Glutamatergic neuron (in vitro differentiated cells): ENCODE results near the gene PDCD2L. TPM values are rescaled to one million over a fixed set of nuclear protein-coding genes. Genes with fewer than 3 reads are reported as not detected.
A peak's percentile ranks its signal among the peaks of the same experiment; 100 is the strongest.

Source experiments
- DNase-seq: peaks from one replicate; pipeline ENCODE4 v3.0.0; 2022
- H3K27ac Mint-ChIP-seq: one replicate; pipeline ENCODE4 v1.8.0; 2020; ENCODE audit warnings: mild to moderate bottlenecking, mixed read lengths, inconsistent platforms; ENCODE audit not compliant: unreplicated experiment
- H3K27me3 Mint-ChIP-seq: one replicate; pipeline ENCODE4 v1.8.0; 2020; ENCODE audit warnings: mild to moderate bottlenecking, moderate library complexity, mixed read lengths, inconsistent platforms; ENCODE audit not compliant: unreplicated experiment
- H3K36me3 Mint-ChIP-seq: one replicate; pipeline ENCODE4 v1.8.0; 2020; ENCODE audit warnings: mild to moderate bottlenecking, mixed read lengths, inconsistent platforms; ENCODE audit not compliant: unreplicated experiment
- H3K4me1 Mint-ChIP-seq: one replicate; pipeline ENCODE4 v1.8.0; 2020; ENCODE audit warnings: mild to moderate bottlenecking, low read depth, mixed read lengths, inconsistent platforms; ENCODE audit not compliant: unreplicated experiment
- H3K4me3 Mint-ChIP-seq: one replicate; pipeline ENCODE4 v1.8.0; 2020; ENCODE audit warnings: mild to moderate bottlenecking, mixed read lengths, inconsistent platforms; ENCODE audit not compliant: unreplicated experiment
- H3K9me3 Mint-ChIP-seq: one replicate; pipeline ENCODE4 v1.8.0; 2020; ENCODE audit warnings: mild to moderate bottlenecking, moderate library complexity, mixed read lengths, inconsistent platforms; ENCODE audit not compliant: unreplicated experiment
- total RNA-seq: library from RNA; stranded (reverse); fragmentation: NEBNext Ultra II Directional; extraction: Animal tissue kit (Norgen Biotek cat#: 25700); gene quantifications from one replicate; pipeline ENCODE4 v1.2.1, GENCODE V29; 2021; ENCODE audit not compliant: unreplicated experiment
- TF ChIP-seq, protein P1 (sequence below): fragments of 200-600 bp; sonication (generic); IDR thresholded peaks from one replicate; pipeline ENCODE4 v1.5.0; 2021; ENCODE audit not compliant: partially characterized antibody, unreplicated experiment

PDCD2L gene
- total RNA-seq, 1 donor from 2014 or later: 15.0 TPM

DNA sequence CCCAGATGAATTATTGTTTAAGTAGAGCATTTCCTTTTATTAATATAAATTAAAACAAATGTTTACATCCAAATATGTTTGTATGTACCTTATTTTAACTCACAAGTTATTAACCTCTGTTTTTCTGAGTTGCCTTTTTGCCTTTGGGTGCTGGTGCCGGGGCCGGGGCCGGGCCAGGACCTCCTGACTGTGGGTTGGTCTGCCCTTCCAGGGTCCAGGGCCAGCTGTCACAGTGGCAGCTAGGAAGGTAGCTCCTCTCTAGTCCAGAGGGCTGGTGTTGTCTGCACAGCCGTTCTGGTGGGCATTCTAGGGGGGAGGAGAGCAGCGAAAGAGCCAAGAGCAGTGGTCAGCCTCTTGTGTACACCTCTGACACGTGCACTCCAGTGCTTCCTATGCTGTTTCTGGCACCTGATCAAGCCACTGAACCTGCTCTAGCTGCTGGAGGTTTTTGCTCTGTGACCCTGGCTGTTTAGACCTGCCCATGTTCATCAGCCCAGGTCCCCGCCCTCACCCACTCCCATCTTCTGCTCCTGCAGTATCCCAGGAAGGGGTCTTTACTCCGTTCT is 22.0 kb downstream of the PDCD2L start:
- peaks cover 2% of the 10 kb centered on the region for H3K27me3 Mint-ChIP-seq
- no peak for DNase-seq
- H3K9me3 Mint-ChIP-seq: peaks cover 4% of the 10 kb centered on the region
- H3K4me3 Mint-ChIP-seq: no peak overlapping the region
- H3K4me1 Mint-ChIP-seq: peaks cover 8% of the 10 kb centered on the region
- no peaks in the 10 kb centered on the region for H3K36me3 Mint-ChIP-seq
- H3K27ac Mint-ChIP-seq: peak overlapping the region; percentile 24
- TF ChIP-seq, protein P1, sequence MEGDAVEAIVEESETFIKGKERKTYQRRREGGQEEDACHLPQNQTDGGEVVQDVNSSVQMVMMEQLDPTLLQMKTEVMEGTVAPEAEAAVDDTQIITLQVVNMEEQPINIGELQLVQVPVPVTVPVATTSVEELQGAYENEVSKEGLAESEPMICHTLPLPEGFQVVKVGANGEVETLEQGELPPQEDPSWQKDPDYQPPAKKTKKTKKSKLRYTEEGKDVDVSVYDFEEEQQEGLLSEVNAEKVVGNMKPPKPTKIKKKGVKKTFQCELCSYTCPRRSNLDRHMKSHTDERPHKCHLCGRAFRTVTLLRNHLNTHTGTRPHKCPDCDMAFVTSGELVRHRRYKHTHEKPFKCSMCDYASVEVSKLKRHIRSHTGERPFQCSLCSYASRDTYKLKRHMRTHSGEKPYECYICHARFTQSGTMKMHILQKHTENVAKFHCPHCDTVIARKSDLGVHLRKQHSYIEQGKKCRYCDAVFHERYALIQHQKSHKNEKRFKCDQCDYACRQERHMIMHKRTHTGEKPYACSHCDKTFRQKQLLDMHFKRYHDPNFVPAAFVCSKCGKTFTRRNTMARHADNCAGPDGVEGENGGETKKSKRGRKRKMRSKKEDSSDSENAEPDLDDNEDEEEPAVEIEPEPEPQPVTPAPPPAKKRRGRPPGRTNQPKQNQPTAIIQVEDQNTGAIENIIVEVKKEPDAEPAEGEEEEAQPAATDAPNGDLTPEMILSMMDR: no peak

DNA sequence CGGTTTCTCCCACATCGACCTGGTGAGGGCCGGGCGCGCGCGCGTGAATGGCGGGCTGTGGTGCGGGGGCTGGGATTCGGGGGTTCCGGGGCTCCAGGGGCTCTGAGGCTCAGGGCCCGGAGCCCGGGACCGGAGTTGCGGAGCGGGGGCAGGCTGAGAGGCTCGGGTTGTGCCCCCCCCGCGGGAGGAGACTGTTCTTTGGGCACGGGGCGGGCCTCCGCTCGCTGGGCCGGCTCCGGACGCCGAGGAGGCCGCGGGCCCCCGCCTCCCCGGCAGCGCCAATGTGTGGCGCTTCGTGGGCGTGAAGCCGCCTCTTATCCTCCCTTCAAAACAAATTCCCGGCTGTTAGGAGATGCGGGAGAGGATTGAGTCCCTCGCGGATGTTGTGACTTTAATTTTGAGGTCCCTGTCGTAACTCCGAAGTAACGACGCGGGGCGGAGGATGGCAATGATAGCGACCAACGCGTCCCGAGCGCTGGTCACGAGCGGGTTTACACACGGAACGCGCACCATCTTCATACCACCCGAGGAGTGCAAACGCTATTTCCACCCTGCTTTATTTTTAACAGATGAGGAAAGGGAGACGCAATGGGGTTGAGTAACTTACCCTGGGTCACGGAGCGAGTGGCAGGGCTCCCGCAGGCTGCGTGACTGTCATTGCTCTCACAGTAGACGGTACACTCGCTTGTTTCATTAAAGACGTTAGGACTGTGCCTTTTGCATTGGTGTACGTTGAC is 24.5 kb downstream of the PDCD2L start:
- H3K27me3 Mint-ChIP-seq: peaks cover 2% of the 10 kb centered on the region
- H3K27ac Mint-ChIP-seq: peak overlapping the region; percentile 84
- peak overlapping the region; percentile 97 for H3K4me3 Mint-ChIP-seq
- TF ChIP-seq, protein P1: no peak
- peak; percentile 29 for DNase-seq
- no peaks in the 10 kb centered on the region for H3K36me3 Mint-ChIP-seq
- H3K9me3 Mint-ChIP-seq: peaks cover 4% of the 10 kb centered on the region
- H3K4me1 Mint-ChIP-seq: peaks cover 12% of the 10 kb centered on the region

DNA sequence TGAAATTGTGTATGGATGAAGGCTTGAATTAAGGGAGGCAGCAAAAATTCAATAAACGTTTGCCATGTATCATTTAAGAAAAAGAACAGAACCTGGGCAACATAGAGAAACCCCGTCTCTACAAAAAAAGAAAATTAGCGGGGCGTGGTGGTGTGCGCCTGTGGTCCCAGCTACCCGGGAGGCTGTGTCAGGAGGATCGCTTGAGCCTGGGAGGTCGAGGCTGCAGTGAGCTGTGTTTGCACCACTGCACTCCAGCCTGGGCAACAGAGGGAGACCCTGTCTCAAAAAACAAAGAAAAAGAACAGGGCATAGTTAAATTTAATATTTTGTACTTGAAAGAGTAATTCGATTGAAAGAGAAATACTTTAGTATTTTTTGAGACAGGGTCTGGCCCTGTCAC is 25.4 kb downstream of the PDCD2L start:
- TF ChIP-seq, protein P1: no peak
- H3K9me3 Mint-ChIP-seq: peaks cover 4% of the 10 kb centered on the region
- no peak for DNase-seq
- peaks cover 12% of the 10 kb centered on the region for H3K4me1 Mint-ChIP-seq
- H3K27ac Mint-ChIP-seq: no peak overlapping the region
- H3K4me3 Mint-ChIP-seq: peak overlapping the region; percentile 97
- peaks cover 2% of the 10 kb centered on the region for H3K27me3 Mint-ChIP-seq
- no peaks in the 10 kb centered on the region for H3K36me3 Mint-ChIP-seq

GRCh38 chr19:34430738-34431625 is 26.8 kb downstream of the PDCD2L start:
- Mint-ChIP-seq H3K27me3 (peaks cover 2% of the 10 kb centered on the region), H3K4me1 (peaks cover 12% of the 10 kb centered on the region), H3K4me3 (peak overlapping the region; percentile 56), H3K36me3 (no peaks in the 10 kb centered on the region), H3K27ac (no peak overlapping the region), H3K9me3 (peaks cover 4% of the 10 kb centered on the region)
- TF ChIP-seq, protein P1: peak; percentile 59
- no peak for DNase-seq
